Pericardium fibroblast (primary cell): ENCODE measurements around the gene TADA2A. TPM values are rescaled to one million over a fixed set of nuclear protein-coding genes. Genes with fewer than 3 reads are reported as not detected.

Source experiments
- total RNA-seq: library from RNA; depleted of rRNA; stranded (reverse); fragments of >200 nt; gene quantifications from 2 replicates; pipeline ENCODE4 v1.2.3, GENCODE V29; 2015

Gene TADA2A
- 15.7 and 18.3 TPM in 2 replicates for total RNA-seq

DNA sequence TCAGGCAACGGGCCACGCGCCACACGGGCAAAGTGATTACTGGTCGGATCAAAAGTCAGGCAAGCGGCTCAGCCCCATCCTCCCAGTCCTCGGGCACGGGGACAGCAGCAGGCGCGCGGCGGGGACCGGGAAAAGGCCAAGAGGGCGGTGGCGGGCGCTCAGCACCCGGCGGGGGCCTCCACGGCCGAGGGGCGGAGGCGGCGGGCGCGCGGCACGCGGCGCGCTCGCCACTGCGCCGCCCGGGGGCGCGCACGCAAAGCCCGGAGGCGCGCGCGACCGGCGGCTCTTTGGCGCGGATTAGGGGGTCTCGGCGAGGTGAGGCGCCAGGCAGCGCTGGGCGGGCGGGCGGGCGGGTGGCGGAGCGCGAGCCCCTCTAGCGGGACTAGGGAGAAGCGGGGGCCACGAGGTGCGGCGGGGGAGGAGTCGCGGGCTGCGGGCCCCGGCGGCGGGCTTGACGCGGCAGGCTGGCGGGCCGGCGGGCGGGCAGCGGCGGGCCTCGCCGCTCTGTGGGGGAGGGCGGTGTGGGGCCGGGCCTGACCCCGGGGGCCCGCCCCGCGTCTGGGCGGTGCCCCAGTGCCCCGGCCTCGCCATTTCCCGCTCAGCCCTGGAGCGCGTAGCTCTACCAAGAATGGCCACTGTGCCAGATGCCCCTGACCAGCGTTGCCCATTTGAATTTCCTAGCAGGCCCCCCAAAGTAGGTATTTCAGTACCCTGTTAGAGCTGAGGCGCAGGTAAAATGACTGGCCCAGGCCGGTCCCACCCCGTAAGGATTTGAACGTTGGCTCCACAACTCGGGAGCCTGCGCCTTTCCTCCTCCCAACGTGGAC, at the start of gene TADA2A, which contains the start of gene ACACA:
Gene TADA2A (plus strand): TSS at position 252 of the 827 bp plus-strand sequence. CDS start 4,480 bp downstream, outside the sequence.
Gene ACACA (minus strand): TSS at position 202 of the 827 bp plus-strand sequence. CDS start 537 bp downstream, outside the sequence.

DNA sequence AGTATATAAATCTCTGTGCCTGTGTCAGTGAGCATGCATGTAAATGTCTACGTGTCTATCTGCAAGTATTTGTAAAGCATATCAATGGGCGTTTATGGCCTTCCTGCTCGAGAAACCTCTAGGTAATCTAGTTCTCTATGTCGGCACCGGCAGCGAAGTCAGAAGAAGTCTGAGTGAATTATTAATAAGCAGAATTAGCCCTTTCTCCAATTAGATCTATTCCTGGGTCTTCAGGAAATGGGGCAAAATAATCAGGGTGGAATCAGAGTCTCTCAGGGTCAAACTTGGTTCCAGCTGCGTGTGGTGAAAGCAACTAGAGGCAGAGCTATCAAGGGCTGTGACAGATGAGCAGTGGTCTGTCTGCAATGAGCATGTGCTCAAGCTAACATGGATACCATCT, 31.0 kb upstream of the TADA2A start, which contains the start of gene C17orf78:
Gene C17orf78 (plus strand): TSS at position 280 of the 400 bp plus-strand sequence. CDS start 108 bp downstream, at position 388.

DNA sequence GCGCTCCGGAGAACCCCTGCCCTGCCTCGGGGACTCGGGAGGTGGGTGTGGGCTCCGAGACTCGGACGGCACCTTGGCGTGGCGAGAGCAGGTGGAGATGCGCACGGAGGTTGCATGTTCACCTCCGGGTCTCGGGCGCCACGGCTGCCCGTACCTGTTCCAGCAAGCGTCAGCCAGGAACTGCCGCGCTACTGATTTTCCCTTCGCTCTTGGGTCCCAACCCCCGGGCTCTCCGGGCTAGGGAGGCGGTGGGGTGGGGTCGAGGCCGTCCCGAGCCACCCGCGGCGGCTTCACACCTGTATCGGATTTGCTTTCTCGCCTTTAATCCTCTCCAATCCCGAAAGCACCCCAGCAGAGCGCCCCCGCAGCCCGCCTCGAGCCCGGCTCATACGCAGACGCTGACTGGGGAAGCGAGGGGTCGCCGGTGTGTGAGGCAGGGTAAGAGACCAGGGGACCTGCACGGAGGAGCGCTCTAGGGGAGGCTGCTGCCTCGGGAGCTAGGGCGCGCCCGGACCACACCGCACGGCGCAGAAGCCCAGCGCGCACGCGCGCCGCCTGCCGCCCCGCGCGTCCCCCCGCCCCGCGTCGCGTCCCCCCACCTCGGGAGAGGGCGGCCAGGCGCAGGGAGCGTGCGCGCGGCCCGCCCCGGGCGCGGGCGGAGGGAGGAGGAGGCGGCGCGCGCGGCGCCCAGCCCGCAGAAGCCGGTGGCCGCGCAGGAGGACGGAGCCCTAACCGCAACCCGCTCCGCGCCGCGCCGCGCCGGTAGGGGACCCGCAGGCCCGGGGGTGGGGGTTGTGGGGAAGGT, 82.7 kb downstream of the TADA2A start, which contains the start of gene DUSP14:
Gene DUSP14 (plus strand): TSS at position 695 of the 805 bp plus-strand sequence. CDS start 22,382 bp downstream, outside the sequence.

Other genes with a start within 250 kb of the TADA2A start
- not detected in 2 replicates for gene C17orf78, start 30.9 kb upstream of the TADA2A start, total RNA-seq
- gene ACACA, start 50 bp upstream of the TADA2A start, total RNA-seq: 33.4 and 37.0 TPM in 2 replicates
- 37.9 and 45.4 TPM in 2 replicates for gene DUSP14, start 83.0 kb downstream of the TADA2A start, total RNA-seq
- 9.0 and 11.4 TPM in 2 replicates for gene SYNRG, start 202.5 kb downstream of the TADA2A start, total RNA-seq
- 13.5 and 16.1 TPM in 2 replicates for gene DDX52, start 236.6 kb downstream of the TADA2A start, total RNA-seq